ENCODE measurements around the gene EOLA2. TPM values are rescaled to one million over a fixed set of nuclear protein-coding genes. Genes with fewer than 3 reads are reported as not detected.

The EOLA2 gene
- total and polyA plus RNA-seq, 12 donors, result 16.4 to 39.2 (median 23.9) TPM

DNA sequence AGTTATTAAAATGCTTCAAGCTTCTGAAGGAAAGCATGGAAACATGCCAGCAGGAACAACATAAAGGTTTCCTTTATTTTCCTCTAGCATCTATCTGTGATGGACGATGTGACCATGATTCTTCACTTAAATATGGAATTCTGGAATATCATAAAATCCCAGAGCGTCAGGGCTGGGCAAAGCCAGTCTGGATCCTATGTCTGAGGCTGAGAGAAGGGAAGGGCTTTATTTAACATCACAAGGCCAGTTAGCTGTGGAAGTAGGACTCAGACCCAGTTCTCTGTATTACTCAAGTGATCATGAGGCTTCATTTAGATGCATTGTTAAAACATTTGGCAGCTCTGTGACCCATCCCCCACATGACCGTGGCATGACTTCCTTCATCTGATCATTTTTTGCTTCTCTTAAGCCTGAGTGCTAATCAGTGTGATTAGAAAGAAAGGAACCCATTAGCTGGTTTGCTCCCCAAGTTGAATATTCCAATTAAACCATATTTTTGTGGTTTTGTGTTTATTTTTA, 40.9 kb upstream of the EOLA2 start:
- intact Hi-C loops (cut with DNase I), result no loop called here
- WGBS, 2 donors, result 69 to 73% methylated on average over 3 of the region's 3 CpGs

DNA sequence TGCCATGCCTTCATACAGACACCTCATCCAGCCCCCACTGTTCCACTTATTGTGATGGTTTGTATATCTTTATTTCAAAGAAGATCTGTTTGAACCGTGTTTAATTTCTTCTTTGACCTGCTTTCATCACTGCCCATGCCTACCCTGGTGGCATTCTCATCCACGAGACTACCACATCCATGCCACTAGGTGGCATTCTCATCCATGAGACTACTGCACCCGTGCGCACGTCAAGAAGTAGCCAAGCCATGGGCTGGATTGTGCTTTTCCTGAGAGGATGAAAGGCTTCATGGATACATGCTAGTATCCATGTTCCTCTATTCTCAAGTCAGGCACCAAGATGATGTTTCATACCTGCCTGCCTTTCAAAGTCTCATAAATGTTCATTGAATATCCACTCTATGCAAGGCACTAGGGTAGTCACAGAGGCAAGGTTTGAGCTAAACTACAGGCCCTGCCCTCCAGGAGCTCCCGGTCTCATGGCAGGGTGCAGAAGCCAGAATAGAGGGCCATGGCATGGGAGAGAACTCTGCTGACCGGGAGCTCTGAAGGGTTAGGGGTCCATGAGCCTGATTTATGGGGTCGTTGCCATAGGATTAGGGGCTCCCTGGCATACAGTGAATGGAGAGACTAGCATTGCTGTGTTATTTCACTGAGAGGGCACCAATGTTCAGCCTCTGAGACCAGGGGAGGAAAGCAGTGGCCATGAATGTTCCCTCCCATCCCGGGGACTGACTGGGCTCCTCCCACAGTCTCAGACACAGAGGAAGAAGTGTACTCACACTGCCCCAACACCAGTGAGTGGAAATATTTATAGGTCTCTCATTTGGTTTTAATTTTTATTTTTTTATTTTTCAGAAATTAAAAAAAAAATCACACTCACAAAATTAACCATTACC, 24.8 kb upstream of the EOLA2 start:
- Histone ChIP-seq H3K4me3 (no peak overlapping the region), H3K27me3 (no peaks in the 10 kb centered on the region), H3K27ac (no peak overlapping the region), H3K9me3 (no peaks in the 10 kb centered on the region), H3K36me3 (peaks cover 0 to 39% (median 0%) of the 10 kb centered on the region in 9 donors), H3K4me1 (peaks cover 0 to 9% (median 0%) of the 10 kb centered on the region in 9 donors)
- 34 to 43% methylated on average over 9 of the region's 9 CpGs for WGBS, 2 donors
- TF ChIP-seq, protein P1, sequence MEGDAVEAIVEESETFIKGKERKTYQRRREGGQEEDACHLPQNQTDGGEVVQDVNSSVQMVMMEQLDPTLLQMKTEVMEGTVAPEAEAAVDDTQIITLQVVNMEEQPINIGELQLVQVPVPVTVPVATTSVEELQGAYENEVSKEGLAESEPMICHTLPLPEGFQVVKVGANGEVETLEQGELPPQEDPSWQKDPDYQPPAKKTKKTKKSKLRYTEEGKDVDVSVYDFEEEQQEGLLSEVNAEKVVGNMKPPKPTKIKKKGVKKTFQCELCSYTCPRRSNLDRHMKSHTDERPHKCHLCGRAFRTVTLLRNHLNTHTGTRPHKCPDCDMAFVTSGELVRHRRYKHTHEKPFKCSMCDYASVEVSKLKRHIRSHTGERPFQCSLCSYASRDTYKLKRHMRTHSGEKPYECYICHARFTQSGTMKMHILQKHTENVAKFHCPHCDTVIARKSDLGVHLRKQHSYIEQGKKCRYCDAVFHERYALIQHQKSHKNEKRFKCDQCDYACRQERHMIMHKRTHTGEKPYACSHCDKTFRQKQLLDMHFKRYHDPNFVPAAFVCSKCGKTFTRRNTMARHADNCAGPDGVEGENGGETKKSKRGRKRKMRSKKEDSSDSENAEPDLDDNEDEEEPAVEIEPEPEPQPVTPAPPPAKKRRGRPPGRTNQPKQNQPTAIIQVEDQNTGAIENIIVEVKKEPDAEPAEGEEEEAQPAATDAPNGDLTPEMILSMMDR (IDR thresholded peaks at IDR 0.05), result peak in 8 of 9 donors; percentile 18 to 76 (median 69)
- intact Hi-C loops (cut with DNase I), result loop anchor here in 6 of 10 donors (2.0 to 10.0 kb wide), 8 partner anchors 242 to 754 kb away; partner anchors contain the start of gene MAMLD1 (in 5 of the 6)
- peak; percentile 79 to 94 (median 88) for ATAC-seq
- DNase-seq, result peak in 1 of 2 donors; percentile 42

More for the DNA sequence above, 40.9 kb upstream of the EOLA2 start:
- H3K27me3 ChIP-seq, result no peaks in the 10 kb centered on the region
- H3K27ac ChIP-seq, result no peak overlapping the region
- TF ChIP-seq, protein P1 (IDR thresholded peaks at IDR 0.05), result no peak
- H3K4me3 ChIP-seq, result no peak overlapping the region
- DNase-seq, result no peak
- H3K9me3 ChIP-seq, result no peaks in the 10 kb centered on the region
- no peak for ATAC-seq
- H3K4me1 ChIP-seq, result peaks cover 0 to 14% (median 0%) of the 10 kb centered on the region in 9 donors
- H3K36me3 ChIP-seq, result no peaks in the 10 kb centered on the region

DNA sequence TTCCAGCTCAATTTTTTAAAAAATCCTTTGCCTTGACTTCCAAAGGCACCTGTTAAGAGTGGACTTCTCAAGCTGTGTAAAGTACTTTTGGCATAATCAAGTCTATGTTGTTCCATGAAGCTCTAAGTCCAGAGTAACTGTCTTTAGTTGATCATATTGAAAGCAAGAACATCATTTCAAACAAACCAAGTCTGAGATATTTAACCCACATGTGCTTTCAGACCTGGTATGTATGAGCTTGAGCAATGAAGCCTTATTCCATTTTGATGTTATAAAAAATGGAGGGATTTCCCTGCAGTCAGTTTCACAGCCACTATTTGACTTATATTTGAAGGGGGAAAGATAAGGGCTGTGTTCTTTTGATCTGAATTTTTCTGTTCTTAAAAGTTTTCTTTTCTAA, 23.7 kb upstream of the EOLA2 start:
- H3K27ac ChIP-seq, result no peak overlapping the region
- no peak overlapping the region for H3K4me3 ChIP-seq
- H3K27me3 ChIP-seq, result peaks cover 0 to 4% (median 0%) of the 10 kb centered on the region in 7 donors
- H3K36me3 ChIP-seq, result peaks cover 0 to 39% (median 0%) of the 10 kb centered on the region in 9 donors
- no peak for ATAC-seq
- DNase-seq, result no peak
- intact Hi-C loops (cut with DNase I), result loop anchor here in 6 of 10 donors (2.0 to 10.0 kb wide), 8 partner anchors 243 to 755 kb away; partner anchors contain the start of gene MAMLD1 (in 5 of the 6)
- TF ChIP-seq, protein P1 (IDR thresholded peaks at IDR 0.05), result no peak
- no peaks in the 10 kb centered on the region for H3K9me3 ChIP-seq
- H3K4me1 ChIP-seq, result peaks cover 0 to 17% (median 0%) of the 10 kb centered on the region in 9 donors

DNA sequence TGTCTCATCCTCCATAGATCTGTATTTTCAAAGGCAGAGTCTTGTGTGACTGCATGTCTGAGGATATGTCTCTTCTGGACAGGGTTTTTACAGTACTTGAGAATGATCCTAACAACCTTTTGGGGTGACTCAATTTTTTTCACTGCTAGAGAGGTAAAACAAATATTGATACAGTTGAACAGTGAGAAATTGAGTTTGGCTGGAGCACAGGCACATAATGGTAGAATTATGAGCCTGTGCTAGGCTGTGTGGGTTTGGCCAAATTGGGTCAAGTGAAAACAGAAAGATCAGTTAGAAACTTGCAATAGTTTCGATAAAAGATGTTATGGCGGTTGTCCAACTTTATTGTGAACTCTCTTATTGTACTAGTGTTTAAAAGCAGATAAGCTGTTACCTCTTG, 23.3 kb upstream of the EOLA2 start:
- Histone ChIP-seq H3K4me1 (peaks cover 0 to 17% (median 0%) of the 10 kb centered on the region in 9 donors), H3K4me3 (no peak overlapping the region), H3K9me3 (no peaks in the 10 kb centered on the region), H3K27me3 (peaks cover 0 to 4% (median 0%) of the 10 kb centered on the region in 7 donors), H3K27ac (no peak overlapping the region), H3K36me3 (peaks cover 0 to 39% (median 0%) of the 10 kb centered on the region in 9 donors)
- intact Hi-C loops (cut with DNase I), result loop anchor here in 6 of 10 donors (5.0 to 10.0 kb wide), 7 partner anchors 243 to 753 kb away; partner anchors contain the start of gene MAMLD1 (in 5 of the 6)
- WGBS, 2 donors, result 80 to 88% methylated on average over 2 of the region's 2 CpGs
- DNase-seq, result no peak
- TF ChIP-seq, protein P1 (IDR thresholded peaks at IDR 0.05), result no peak
- no peak for ATAC-seq
